ENCODE results near the gene PLA2G4E.

PLA2G4E gene

GRCh38 chr15:41932101-41932500 lies 88.7 kb downstream of the PLA2G4E start:
- no peak for DNase-seq
